Activated CD8-positive, alpha-beta memory T cell treated with anti-CD3 and anti-CD28 coated beads, Interleukin-2, amount 50 U/mL, for 24 hours (primary cell): ENCODE measurements around the gene PTPRG.

Experiments
- DNase-seq: peaks from one replicate; pipeline ENCODE4 v3.0.0-alpha.2; 2020; ENCODE audit errors: extremely low read depth

Gene PTPRG

DNA sequence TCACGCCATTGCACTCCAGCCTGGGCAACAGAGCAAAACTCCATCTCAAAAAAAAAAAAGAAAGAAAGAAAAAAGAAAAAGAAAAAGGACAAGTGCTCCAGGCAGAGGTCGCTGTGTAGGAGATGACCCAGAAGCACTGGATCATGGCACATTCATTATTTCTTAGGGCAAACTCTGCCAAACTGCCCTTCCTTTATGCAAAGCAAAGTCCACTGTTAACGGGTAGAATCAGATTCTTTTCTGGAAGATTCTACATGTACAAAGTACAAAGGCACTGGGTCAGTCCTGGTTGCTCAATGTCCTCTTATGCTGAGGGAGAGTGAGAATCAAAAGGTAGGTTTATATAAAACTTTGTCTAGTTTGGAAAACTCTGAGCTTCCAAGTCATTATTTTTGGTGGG lies 667.1 kb downstream of the PTPRG start:
- DNase-seq, result no peak

DNA sequence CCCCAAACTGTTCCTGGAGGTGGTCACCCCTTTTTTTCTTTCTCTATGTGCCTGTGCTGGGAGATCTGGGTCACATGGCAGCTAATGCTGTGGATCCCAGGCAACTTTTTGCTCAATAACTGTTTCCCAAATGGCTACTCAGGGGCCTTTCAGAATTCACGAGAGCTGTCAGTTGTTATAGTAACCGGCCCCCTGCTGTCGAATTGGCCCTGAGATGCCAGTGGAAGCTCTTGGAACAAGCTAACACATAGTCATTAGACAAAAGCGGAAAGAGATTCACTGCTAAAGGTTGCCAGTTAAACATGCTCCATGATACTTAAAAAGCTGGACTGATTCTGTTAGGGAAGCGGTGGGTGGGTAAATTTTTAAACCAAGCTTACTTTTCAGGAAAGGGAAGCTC lies 667.8 kb downstream of the PTPRG start:
- no peak for DNase-seq

DNA sequence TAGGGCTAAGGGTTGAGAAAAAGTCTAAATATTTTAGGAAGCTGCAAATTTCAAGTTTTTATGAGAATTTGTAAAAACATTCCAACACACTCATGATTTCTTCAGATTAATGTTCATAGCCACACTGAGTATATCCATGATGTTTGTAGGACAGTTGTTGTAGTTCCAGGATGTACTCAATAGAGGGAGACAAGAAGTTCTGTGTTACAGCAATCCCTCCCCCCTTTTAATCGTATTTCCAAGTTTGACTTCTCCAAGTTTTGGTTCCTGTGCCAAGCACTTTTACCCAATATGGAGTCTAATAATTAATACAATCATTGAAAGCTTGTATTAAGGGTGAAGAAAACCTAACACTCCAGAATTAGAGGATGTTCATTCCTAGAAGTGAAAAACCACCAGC lies 668.5 kb downstream of the PTPRG start:
- DNase-seq, result no peak

DNA sequence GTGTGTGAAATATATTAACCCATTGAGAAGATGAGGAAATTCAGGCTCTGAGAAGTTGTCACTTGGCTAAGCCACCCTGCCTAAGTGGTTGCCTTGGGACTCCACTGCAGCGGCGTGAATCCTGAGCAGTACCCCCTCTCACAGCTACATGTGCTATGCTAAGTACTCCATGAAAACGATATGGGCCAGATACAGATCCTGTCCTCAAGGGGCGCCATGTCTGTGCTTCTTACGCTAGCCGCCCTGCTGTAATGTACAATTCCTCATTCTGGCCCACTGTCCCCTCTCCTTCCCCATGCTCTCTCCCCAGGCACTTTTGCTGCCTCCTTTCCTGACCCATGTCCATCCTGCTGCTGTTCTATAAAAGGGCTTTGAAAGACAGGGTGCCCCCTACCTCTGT lies 671.7 kb downstream of the PTPRG start:
- DNase-seq, result no peak

DNA sequence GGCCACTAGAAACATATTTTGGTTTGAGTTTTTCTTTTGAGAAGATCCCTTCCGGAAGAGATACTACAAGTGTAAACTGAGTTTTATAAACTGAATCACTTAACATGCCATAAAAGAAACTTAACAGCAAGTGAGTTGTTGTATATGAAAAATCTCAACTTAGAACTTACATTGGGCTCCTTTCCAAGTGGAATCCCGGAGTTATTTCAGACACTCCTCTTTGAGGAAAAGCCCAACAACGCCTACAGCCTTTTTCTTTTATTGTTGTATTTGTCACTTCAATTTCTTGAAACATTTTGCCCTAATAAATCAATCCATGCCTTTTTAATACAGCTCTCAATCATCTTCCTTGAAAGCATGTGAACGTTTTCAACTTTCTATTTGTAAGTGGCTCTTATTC lies 674.6 kb downstream of the PTPRG start:
- DNase-seq, result no peak

DNA sequence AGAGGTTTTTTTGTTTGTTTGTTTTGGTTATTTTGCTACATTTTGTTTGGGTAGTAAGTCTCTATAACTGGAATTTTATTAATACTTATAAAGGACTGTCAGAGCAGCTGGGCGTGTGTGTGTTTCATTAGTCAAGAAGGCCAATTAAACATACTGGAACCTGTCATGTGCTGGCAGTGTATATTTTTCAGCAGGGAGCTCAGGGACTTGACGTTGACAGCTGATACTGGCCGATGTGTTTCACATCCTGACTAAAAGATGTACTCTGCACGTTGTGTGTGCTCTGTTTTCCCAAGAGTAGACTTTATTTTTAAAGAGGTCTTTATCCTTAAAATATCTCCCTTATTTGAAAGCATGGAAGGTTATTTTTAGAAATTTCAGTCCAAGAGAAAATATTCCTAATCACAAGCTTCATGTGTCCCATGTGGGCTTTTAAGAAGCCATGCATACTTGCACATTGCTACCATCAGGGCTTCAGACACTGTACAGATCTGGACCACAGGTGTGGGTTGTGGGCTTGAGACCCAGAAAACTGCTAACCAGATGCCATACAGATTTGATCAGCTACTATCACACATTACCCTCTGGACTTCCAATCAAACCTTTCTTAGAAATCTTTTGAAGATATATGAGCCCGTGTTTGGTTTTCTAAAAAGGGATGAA lies 676.0 kb downstream of the PTPRG start:
- DNase-seq, result no peak

DNA sequence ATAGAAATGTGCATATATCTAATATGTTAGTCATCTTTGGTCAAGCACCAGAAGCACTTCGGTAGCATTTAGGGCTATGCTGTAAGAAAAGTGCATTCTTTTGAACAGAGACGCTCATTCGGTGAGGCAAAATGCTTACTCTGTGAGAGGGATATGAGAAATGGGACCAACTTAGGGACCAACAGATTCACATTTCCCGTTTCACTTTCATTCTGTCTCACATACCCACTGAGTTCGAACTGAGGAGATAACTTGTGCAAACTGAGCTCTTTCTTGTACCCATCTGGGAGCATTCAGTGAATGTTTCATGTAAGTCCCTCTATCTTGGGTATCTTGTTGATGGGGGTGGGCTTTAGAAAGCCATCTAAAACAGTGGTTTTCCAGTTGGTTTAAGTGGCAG lies 676.6 kb downstream of the PTPRG start:
- no peak for DNase-seq

DNA sequence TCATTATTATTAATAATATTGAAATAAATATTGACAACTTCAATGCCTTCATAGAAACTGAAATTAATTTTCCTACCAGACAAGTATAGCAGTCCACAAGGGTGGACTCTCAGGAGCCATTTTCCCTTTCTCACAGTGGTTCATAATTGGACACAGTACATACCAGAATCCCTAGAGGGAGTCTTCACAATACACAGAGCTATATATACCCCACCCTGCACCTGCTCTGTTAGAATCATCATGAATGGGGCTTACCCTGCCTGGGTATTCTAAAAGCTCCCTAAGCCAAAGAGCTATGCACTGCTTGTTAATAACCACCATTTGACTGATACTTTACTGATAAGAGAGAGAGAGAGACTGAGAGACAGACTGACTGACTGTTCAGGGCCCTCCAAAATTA lies 677.1 kb downstream of the PTPRG start:
- no peak for DNase-seq

DNA sequence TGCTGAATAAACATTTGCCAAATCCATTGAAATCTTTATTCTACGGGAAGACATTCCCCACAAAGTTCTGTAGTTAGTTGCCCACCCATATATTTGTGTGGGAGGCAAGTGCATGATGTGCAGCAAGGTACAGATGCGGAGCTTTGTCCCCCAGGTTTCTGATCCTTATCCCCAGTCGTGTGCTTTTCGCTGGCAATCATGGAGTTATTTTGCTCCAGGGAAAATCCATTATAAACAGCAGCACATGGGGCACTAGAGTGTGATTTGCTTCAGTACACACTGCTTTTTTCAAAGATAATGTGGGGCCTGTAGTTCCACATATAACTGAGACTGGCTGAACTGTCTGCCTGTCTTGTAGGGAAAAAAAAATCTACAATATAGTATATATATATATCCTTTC lies 679.9 kb downstream of the PTPRG start:
- no peak for DNase-seq

DNA sequence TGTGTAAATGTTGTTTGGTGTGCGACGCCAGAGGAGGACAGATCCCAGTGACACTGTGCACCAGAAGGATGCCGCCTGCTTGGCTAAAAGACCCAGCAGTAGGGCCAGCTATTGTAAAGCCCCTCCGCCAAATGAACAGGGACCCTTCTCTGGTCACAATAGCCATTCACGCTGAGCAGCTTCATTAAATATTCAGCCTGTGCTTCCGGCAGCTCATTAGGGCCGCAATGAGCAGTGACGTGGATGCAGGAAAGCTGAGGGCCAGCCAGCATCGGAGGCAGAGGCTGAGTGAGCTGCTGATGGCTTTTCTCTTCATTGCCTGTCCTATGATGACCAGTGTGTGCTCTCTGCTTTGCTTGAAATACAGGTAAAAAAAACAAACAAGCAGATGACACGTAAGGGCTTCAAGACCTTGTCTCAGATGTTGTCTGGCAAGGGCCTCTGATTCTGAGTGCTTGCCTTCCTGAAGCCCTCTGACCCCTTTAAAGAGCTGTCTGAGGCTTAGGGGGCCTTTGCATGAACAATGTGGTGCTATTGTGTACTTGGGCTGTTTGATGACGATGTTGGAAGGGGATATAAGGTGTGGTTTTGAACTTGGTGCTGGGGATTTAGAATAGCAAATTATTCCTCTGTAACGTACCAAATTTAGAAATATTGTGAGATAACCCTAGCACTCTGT lies 681.6 kb downstream of the PTPRG start:
- no peak for DNase-seq

DNA sequence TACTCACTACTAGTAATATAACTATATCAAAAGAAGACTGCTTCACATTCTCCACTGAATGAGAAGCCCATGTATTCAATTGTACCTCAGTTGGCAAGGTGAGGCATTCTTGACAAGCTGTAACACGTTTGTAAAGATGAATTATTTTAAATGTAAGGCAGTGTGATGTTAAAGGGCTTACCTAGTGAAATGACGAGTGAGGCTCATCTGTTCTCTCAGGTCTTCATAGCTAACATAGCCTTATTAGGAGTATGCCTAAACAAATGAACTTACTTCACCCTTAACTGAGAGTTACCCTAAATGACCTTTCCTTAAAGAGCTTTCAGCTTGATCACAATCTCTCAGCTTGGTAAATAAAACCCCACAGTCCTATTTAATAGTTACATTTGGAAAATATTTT lies 684.7 kb downstream of the PTPRG start:
- DNase-seq, result no peak

DNA sequence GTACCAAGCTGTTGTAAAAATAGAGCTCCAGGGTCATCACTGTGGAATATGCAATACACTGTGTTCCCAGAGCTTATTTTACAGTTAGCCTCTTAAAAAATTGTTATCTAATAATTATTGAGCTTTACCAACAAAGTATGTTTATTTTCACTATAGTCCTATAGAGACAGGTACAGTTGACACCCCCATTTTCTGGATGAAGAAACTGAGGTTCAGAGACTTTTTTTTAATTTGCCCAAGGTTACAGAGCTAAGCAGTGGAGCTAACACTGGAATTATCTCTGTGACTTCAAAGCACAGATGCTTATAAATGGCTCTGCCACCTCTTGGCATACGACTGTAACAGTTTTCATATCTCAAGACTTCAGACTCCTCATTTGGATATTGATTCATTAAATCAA lies 685.6 kb downstream of the PTPRG start:
- DNase-seq, result no peak

DNA sequence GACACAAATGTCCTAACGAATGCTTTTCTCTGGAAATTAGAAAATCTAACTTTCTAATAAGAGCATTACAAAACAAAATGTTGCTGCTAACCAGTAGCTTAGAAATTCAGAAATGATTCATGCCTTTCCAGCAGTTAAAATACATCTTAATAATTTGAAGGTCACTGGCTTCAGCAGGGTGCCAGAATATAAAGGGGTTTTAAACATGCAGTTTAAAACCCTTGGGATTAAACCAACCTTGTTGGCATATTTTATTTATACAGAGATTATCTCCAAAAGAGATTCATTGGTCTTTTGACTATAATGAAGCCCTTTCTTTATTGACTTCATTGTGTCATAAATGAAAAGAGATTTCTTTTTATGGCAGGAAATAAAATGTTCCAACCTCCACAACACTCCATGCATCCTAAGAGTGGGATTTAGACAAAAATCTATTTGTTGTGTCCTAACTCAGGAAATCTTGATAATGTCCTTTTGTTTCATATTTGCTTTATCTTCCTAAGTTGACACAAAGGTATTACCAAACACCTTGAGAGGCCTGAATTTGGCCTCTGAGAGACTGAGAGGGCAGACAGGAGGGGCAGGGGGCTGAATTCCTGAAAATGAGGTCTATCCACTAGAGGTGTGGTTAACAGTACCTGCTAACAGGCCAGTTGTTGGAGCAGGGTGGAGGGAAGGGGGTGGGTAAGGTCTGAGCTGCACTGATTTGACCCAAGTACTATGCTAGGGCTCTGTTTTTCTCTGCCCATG lies 687.5 kb downstream of the PTPRG start:
- no peak for DNase-seq

DNA sequence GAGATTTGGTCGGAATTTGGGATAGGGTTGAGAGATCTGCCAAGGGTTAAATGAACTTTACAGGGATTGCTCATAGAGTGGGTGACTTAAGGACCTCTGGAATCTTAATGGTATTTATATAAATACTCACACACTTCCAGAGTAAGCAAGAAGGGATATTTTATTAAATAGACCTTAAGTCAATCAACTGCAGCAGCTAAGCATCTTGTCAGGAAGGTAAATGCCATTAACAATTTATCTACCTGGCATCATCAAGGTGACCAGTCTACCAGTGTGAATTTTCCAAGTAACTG lies 688.1 kb downstream of the PTPRG start:
- no peak for DNase-seq

DNA sequence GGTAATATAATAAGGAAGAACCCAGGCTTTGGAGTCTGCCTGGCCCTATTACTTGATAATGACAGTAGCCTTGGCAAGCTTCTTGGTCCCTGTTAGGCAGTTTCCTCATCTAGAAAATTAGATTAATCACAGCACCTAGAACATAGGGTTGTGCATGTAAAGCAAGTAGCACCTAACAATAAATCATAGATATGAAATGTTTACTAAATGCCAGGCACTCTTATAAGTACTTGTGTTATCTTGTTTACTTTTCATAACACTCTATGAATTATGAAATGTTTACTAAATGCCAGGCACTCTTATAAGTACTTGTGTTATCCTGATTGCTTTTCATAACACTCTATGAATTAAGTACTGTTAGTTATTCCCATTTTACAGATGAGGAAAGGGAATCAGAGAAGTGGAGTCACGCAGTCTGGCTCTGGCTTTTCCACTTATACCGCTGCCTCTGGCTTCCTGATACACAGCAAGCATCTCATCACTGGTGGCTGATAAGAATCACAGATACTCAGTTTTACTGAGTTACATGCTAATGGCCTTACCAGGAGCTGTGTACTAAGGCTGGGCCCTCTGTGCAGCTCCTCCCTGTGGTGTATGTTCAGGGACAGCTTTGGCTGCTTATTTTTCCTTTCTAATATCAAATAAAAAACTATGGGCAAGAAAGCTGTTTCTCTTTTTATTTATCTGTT lies 688.6 kb downstream of the PTPRG start:
- DNase-seq, result no peak

DNA sequence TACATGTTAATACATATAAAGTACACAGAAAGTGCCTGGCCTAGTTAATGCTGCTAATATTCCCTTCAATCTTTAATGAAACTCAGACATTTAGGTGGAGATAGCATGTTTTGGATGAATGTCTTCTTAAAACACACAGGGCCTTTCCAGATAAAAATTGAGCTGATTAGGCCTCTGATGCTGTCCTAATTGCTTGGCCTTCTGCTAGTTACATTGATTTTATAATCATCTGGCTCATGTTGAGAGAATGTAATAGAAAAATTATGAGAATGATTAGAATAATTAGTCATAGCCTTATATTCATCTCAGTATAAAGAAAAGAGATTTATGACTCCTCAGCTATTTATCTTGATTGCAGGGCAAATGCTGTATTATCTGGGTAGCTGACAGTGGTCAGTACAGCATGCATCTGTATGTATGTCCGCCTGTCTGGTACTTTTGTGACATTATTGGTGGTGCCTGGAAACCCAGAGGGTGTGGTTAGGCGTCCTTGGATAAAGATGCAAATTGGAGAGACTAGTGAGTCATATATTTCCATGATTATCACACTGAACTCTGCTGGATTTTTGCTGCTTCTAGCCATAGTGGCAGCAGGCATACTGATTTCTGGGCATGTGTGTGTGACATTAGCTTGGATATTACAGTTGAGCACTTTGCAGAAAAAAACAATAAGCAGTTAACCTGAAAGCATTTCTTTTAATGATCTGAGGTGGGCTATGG lies 691.2 kb downstream of the PTPRG start:
- no peak for DNase-seq

DNA sequence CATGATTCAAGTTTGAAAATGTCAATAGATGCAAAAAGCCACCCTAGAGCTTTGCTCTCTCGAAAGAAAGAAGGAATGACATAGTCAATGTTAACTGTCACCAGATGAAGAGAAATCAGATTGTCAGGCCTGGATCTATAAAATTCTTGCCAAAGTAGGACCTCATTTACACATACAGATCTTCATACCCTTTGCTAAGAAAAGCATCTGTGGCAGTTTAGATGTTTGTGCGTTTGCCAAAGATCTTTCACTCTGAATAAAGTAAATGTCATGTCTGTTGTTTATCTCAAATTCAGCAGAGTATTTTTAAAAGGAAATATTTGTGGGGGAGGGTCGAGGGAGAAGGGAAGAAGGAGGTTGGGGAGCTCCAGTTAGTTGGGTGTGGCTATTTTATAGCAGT lies 692.6 kb downstream of the PTPRG start:
- no peak for DNase-seq

DNA sequence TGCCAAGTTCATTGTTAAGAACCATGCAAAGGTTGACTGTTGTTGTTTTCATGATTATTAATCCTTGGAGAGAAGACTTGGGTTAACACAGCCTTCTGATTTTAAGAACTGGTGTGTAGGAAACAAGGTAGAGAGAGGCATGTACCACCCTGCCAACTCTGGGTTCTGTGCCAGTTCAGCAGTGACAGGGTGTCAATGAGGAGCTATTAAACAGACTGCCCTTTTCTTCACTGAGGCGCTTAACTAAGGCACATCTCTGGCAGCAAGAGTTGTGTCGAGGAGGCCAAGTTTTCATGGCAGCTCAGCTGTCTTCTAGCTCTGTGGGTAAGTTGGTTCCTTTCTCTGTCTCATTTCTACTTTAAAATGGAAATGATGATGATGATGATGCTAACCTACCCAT lies 694.4 kb downstream of the PTPRG start:
- no peak for DNase-seq

DNA sequence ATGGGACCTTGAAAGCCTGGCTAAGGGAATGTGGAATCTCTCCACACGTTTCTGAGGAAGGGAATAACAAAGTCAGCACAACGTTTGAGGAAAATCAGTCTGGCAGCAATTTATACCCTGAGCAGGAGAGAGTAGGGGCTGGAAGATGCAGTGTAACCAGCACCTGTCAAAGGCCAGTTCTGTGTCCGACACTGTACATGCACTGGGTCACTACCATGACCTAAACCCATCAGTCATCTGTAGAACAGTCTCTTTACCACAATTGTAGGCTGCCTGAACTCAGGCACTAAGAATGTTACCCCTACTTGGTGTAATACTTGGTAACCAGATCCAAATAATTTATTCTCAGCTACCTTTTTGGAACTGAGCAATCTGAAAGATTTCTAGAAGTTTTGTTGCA lies 698.6 kb downstream of the PTPRG start:
- DNase-seq, result no peak

DNA sequence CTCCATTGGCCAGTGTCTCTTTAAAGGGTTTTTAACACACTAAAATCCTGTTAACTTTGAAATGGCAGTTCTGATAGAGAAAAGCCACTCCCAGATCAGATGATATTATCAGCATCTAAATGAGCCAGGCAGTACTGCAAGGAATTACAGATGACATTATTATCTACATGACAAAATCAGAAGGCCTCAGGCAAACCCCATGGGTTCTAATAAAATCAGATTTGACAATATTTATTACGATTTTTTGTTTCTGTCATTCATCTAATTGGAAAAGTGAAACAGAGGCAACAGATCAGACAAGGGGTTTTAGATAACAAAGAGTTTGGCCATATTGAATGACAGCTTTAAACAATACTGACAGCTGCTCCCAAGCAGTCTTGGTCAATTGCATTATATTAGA lies 699.3 kb downstream of the PTPRG start:
- no peak for DNase-seq

DNA sequence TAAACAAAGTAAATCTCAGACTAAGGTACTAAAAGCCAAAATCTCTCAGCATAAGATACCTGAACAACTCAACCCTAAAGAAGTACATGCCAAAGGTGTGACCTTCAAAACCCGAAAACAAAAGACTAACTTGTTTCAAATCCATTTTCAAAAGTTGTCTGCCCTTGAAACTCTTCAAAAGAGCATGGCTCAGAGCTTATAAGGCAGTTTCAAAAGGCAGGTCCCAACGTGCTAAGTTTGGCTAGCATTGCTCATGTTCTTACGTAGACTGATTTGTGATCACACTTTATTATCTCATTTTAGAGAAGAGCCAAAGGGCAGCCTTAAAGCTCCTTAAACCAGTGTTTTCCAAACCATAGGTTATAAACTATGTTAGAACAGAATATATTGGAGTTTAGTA lies 699.8 kb downstream of the PTPRG start:
- no peak for DNase-seq

DNA sequence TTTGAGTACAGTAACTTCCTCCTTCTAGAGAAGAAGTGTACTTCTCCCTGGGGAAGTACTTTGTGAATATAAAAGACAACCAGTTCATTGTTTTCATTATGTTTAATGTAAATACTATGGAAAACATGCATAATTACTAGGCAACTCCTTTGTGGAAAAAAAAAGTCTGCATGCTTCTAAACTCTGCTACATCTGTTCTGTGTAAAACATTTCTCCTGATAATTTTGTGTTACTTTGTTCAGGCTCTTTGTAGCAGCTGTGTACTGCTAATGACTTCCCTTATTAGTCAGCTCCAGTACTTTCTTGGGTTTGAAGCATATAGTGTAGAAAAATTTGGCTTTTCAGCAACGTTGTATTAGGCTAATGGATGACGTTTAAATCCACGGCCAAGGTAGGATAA lies 700.4 kb downstream of the PTPRG start:
- no peak for DNase-seq
